Measurements from ENCODE around the gene MFSD12.

The MFSD12 gene

GRCh38 chr19:3557461-3558248 lies at the start of gene MFSD12:
TSS of gene MFSD12 (minus strand) at chr19:3557586. CDS start at chr19:3557403, 183 bp downstream.
- DNase-seq: peak; percentile 90 to 96

DNA sequence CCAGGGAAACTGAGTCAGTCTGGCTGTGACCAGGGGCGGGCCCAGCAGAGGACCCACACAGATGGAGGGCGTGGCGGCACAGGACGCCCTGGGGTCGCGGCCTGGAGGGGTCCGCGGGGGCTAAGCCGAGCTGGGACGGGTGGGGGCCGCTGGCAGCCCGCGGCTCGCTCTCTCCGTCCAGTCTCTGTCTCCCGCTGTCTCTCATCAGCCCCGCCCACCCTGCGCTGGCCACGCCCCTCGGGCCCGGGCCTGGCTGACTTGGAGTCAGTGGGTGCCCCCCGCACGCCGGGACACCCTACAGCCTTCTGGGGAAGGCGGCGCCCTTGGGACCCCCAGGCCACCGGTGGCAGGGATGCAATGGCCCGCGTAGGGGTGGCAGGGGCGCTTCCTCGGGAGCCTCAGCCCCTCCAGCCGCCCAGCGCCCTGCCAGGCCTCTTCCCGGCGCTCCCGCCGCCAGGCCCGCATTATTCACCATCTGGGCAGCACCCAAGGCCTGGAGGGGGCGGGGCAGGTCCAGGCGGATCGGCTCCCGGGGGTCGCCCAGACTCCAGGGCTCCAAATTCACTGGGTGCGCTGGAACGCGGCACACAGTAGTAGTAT lies 49.4 kb upstream of the MFSD12 start, which contains the start of gene TBXA2R:
Gene TBXA2R, minus strand, starts transcription at position 186 of the 600 bp plus-strand sequence. CDS start 6,241 bp downstream, outside the sequence.
- DNase-seq: peak; percentile 50 to 63

DNA sequence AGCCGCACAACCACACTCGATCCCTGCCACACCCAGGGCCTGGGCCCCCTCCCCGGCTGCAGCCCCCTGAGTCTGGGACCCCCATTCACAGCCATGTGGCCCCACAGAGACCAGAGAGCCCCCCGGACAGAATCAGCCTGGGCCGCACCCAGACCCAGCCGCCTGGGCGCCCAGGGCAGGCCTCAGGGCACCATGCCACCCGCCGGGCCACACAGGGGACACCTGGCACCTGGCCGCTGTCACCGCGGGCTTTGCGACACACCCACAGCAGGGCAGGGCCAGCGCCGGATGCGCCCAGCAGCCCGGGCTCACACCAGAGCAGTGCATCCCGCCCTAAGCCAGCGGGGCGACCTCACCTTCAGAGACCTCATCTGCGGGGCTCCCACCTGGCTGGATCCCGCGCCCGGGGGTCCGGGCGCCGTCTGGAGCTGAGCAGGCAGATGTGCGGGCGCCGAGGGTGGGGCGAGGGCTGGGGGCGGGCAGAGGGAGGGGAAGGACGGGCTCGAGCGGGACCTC lies 48.8 kb upstream of the MFSD12 start:
- peak in 1 of 2 donors; percentile 39 for DNase-seq

GRCh38 chr19:3605770-3606169 lies 48.4 kb upstream of the MFSD12 start:
- no peak for DNase-seq

DNA sequence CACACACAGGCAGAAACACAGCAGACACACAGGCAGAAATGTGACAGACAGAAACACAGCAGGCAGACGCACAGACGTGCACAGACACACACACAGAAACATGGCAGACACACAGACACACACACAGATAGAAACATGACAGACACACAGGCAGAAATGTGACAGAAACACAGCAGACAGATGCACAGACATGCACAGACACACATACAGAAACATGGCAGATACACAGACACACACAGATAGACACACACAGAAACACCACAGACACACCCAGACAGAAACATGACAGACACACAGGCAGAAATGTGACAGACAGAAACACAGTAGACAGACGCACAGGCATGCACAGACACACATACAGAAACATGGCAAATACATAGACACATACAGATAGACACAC lies 48.0 kb upstream of the MFSD12 start:
- no peak for DNase-seq

GRCh38 chr19:3604987-3605343 lies 47.6 kb upstream of the MFSD12 start:
- peak; percentile 33 to 36 for DNase-seq

- DNase-seq: no peak
Measured at GRCh38 chr19:3604227-3604986, 47.0 kb upstream of the MFSD12 start.

- no peak for DNase-seq
Measured at GRCh38 chr19:3603121-3603811, 45.9 kb upstream of the MFSD12 start.

DNA sequence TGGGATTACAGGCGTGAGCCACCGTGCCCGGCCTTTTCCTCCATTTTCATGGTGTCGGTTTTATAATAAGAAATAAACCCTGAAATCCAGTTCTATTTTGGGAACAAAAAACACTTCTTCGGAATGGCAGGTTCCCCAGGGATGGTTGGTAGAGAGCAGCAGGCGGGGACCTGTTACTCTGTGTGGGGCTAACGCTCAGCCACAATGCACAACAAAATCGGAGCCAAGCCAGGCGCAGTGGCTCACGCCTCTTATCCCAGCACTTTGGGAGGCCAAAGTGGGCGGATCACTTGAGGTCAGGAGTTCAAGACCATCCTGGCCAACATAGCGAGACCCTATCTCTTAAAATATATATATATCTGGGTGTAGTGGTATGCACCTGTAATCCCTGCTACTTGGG lies 43.6 kb upstream of the MFSD12 start:
- DNase-seq: no peak

GRCh38 chr19:3599776-3600187 lies 42.4 kb upstream of the MFSD12 start:
- DNase-seq: no peak

GRCh38 chr19:3595521-3596061 lies 38.2 kb upstream of the MFSD12 start:
- DNase-seq: no peak

DNA sequence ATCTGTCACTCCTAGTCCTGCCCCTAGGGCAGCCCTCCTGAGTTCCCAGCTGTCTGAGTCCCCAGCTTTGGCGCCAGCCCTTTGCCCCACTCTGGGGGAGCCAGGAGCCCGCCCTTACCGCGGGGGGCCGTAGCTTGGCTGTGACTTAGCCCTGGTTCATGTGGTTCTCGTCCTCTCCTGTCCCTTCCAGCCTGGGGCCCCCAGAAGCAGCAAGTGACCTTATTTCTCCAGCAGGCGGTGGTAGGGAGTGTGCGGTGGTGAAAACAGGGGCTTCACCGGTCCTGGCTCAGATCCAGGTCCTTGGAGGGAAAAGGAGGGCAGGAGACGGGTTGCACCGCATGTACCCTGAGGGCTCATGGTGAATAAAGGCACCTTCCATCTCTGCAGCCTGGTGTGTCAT lies 35.8 kb upstream of the MFSD12 start:
- no peak for DNase-seq

DNA sequence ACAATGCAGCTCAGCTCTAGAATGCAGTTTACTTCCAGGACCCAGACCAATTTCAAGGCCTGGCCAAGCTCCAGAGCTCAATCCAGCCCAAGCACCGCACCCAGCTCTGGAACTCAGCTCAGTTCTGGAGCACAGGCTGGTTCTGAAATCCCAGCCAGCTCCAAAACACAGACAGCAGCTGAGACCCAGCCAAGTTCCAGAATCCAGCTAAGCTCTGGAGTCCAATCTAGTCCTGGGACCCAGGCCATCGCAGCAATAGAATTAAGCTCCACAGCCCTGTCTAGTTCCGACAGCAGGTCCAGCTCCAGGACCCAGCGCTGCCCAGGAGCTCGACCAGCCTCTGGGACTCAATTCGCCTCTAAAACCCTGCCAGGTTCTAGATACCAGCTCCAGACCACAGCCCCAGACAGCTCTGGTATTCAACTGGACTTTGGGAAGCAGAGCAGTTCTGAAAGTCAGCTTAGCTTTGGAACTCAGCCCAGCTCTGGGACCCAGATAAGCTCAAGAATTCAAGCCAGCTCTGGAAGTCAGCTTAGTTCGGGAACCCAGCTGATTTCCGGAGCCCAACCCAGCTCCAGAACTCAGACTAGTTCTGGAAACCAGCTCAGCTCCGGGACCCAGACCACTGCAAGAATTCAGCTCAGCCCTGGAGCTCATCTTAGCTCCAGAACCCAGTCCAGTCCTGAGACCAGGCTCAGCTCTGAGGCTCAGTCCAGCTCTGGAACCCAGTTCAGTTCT lies 34.7 kb upstream of the MFSD12 start:
- no peak for DNase-seq

- DNase-seq: no peak
Measured at GRCh38 chr19:3590991-3591659, 33.7 kb upstream of the MFSD12 start.

- DNase-seq: no peak
Measured at GRCh38 chr19:3589949-3590348, 32.6 kb upstream of the MFSD12 start.

DNA sequence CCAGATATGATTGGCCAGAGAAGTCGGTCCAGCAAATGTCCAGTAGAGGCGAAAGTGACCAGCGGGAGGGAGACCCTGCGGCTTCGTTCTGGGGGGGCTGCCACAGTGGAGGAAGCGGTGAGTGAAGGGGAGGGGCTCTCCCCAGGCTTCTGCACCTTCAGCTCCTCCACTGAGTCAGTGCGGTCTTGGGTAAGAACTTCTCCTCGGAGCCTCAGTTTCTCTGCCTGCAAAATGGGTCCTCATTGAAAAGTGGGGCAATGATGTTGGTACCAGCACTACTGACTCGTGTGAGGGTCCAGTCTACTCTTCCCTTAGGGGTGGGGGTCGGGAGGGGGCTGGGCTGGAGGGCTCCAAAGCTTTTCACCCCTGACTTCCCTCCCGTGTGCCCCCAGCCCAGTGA lies 32.1 kb upstream of the MFSD12 start:
- DNase-seq: no peak

GRCh38 chr19:3586707-3587346 lies 29.4 kb upstream of the MFSD12 start:
- no peak for DNase-seq

- DNase-seq: peak; percentile 24 to 44
Measured at GRCh38 chr19:3586127-3586626, 28.8 kb upstream of the MFSD12 start.

DNA sequence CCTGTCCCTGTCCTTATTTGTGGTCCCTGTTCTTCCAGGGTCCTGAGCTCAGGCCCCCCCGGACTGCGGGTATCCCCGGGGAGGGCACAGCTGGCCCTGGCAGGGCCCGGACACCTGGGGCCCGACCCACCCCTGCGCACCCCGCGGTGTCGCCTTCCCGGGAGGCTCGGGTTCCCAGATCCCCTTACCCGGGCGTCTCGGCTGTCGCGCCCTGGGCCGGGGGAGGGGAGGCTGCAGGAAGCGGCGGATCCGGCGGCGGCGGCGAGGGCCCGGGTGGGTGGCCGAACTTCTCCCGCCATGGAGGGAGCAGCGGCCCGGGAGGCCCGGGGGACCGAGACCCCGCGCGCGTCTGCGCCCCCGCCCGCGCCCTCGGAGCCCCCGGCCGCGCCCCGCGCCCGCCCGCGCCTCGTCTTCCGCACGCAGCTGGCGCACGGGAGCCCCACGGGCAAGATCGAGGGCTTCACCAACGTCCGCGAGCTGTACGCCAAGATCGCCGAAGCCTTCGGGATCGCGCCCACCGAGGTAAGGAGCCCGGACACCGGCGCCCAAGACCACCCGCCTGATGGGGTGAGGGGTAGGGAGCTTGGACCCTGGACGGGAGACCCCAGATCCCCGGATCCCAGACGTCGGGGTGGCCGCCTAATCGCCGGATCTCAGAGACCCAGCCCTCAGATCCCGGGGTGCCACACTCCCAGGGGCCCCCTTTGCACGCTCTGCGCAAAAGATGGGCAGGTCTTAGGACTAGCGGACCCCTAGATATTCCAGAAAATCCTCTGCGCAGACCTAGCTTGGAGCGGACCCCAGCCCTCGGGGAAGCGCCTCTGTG lies 28.1 kb upstream of the MFSD12 start, which contains the start of gene GIPC3:
Gene GIPC3, plus strand, starts transcription at position 178 of the 826 bp plus-strand sequence. Its CDS starts 120 bp downstream, at position 298.
- DNase-seq: no peak
